ENCODE measurements around the gene SMARCE1. TPM values are rescaled to one million over a fixed set of nuclear protein-coding genes. Genes with fewer than 3 reads are reported as not detected.

The SMARCE1 gene
- total RNA-seq, 1 experiment from 2014 or later = 34.8 TPM

DNA sequence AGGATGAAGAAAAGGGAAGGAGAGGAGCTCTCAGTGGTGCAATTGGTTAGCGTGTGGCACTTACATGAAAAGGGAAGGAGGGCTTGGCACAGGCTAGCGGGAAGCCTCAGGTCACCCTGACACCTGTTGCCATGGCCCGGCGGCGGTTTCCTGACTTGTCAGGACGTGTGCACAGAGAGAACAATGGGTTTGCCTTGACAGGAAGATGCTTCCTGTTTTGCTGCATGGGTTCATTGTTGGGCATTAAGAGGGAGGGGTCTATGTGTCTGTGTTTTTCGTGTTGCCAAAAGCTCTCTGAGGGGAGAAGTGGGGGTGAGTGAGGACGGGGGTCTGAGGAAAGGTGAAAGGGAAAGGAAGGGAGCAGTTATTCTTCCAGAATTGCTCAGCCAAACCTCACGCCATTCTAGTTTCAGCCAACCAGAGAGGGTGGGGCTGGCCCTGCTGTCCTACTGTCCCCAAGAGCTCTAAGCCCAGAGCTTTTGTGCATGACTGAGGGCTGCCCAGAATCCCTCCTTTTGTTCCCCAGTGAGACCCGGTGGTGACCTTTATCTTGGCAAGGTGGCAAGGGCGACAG is 65.2 kb downstream of the SMARCE1 start:
- no peak for DNase-seq (ENCODE audit: low spot score)

DNA sequence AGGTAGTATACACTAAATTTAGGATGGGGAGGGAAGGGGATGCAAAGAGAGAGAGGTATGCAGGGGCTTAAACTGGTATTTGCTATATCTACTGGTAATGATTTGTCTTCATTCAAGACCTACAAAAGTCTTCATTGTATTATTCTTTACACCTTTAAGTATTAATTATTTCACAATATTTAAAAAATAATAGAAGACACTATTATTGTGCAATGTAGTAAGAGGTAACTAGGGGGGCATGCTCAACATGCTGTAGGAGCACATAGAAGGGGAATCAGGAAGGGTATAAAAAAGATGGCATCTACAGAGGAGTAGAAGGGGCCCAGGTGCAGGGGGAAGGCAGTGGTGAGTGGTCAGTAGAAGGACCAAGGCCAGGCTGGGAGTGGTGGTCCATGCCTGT is 67.5 kb downstream of the SMARCE1 start:
- DNase-seq (ENCODE audit: low spot score) = no peak

DNA sequence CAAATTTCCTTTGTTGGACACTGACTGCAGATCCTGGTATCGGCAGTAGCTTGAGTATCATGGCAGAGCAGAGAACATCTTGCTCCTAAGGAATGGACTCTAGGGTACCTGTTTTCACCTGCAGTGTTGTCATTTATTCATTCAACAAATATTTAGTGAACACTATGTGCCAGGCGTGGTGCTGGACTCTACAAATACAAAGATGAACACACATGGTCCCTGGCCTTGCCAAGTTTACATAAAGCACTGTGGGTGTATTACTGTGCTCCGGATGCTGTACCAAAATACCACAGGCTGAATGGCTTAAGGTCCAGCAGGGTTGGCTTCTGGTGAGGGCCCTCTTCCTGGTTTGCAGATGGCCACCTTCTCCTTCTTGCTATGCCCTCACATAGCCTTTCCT is 68.1 kb downstream of the SMARCE1 start:
- no peak for DNase-seq (ENCODE audit: low spot score)

DNA sequence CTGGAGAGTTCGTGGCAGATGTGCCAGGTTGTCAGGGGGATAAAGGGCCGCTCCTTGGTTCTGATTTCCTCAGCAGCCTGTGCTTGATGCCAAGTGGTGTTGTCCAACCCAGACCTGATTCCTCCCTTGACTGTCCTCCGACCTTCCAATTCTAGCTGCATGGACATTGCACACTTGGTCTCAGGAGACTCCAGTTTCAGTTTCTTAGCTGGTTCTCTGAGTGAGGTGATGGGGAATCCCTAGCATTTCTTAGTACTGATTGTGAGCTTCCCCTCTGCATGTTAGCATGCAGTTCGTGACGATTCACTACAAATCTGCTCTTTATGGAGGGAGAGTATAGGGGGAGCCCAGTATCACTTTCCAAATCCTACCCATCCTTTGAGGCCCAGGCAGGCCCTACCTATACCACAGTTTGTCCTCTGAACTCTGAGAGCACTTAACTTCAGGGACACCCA is 70.0 kb downstream of the SMARCE1 start:
- no peak for DNase-seq (ENCODE audit: low spot score)

DNA sequence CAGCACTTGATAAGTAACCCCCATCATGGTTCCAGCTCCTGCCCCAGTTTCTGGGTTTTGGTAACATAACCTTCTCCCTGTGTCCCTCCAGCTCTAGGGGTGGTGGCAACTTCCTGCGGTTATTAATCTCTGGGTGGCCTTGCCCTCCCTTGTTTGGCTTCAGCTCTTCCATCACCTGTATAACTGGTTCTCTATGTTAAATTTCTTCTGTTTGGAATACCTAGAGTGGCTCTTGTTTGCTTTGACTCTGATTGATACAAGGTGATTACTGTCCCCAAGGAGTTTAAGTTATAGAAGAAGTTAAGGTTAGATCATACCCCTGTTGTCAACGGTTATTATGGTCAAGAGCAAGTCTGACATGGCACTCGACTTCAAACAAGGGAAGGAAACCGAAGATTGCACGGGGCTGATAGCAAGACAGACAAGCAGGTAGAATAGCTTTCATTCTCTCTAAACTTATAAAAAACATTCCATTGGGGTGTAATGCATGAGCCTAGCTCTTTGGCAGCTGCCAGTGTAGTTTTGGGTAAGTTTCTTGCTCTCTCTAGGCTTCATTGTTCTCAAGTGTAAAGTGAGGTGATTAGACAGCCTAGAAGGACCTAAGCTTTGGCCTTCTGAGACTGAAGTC is 71.4 kb downstream of the SMARCE1 start:
- DNase-seq (ENCODE audit: low spot score) = no peak

Other genes with a start within 250 kb of the SMARCE1 start
- gene TOP2A, start 229.9 kb downstream of the SMARCE1 start, total RNA-seq (2014; rRNA removed; shearing (Covaris generic)) = 65.3 and 74.9 TPM in 2 replicates
- 62.5 and 69.6 TPM in 2 replicates for gene IGFBP4, start 204.4 kb downstream of the SMARCE1 start, total RNA-seq (2014; rRNA removed; shearing (Covaris generic))
- 148 and 187 TPM in 2 replicates for gene TNS4, start 146.2 kb downstream of the SMARCE1 start, total RNA-seq (2014; rRNA removed; shearing (Covaris generic))
- not detected in 2 replicates for gene CCR7, start 82.3 kb downstream of the SMARCE1 start, total RNA-seq (2014; rRNA removed; shearing (Covaris generic))
- not detected in 2 replicates for gene KRT222, start 17.4 kb upstream of the SMARCE1 start, total RNA-seq (2014; rRNA removed; shearing (Covaris generic))
- not detected in 2 replicates for gene KRT24, start 55.9 kb upstream of the SMARCE1 start, total RNA-seq (2014; rRNA removed; shearing (Covaris generic))
- not detected in 2 replicates for gene KRT25, start 107.5 kb upstream of the SMARCE1 start, total RNA-seq (2014; rRNA removed; shearing (Covaris generic))
- not detected in 2 replicates for gene KRT26, start 124.4 kb upstream of the SMARCE1 start, total RNA-seq (2014; rRNA removed; shearing (Covaris generic))
- not detected in 2 replicates for gene KRT27, start 134.7 kb upstream of the SMARCE1 start, total RNA-seq (2014; rRNA removed; shearing (Covaris generic))
- not detected in 2 replicates for gene KRT28, start 152.1 kb upstream of the SMARCE1 start, total RNA-seq (2014; rRNA removed; shearing (Covaris generic))
- gene KRT10, start 174.8 kb upstream of the SMARCE1 start, total RNA-seq (2014; rRNA removed; shearing (Covaris generic)) = 14.7 and 17.7 TPM in 2 replicates
- 0.33 and 0.39 TPM in 2 replicates for gene KRT12, start 219.4 kb upstream of the SMARCE1 start, total RNA-seq (2014; rRNA removed; shearing (Covaris generic))
- 189 and 203 TPM in 2 replicates for gene KRT20, start 237.4 kb upstream of the SMARCE1 start, total RNA-seq (2014; rRNA removed; shearing (Covaris generic))

Measured in HT-29 (cell line).